HepG2 (cell line): Measurements from ENCODE around the gene SCG2. TPM values are rescaled to one million over a fixed set of nuclear protein-coding genes. Genes with fewer than 3 reads are reported as not detected.

Experiments
- ATAC-seq: fragments of 200-7000 bp; cut with Tn5 transposase; 3 replicates; pipeline ENCODE4 v1.9.1; 2020; ENCODE audit warnings: mild to moderate bottlenecking, moderate library complexity
- BruUV-seq: library from RNA; stranded (reverse); fragments of 400-500 nt; replicated peaks from 2 replicates; lab custom pipeline; 2021; lab: Mats Ljungman, UMichigan
- CTCF ChIA-PET: fragments of 300-600 bp; formaldehyde crosslinking; extraction: SDS; loops from one replicate; lab custom pipeline; 2021; ENCODE audit warnings: low total read pairs, inconsistent platforms, low intra/inter-chr PET ratio; lab: Yijun Ruan, JAX
- POLR2A ChIA-PET: fragments of 350-600 bp; sonication (Branson Sonifier 250); formaldehyde crosslinking; loops from one replicate; lab custom pipeline; 2020; ENCODE audit warnings: antibody characterized with exemption, inconsistent platforms; lab: Yijun Ruan, JAX
- DNase-seq: peaks from one replicate; pipeline ENCODE4 v3.0.0-alpha.2; 2015; ENCODE audit warnings: low spot score
- FAIRE-seq: peaks from 3 replicates; lab custom pipeline; 2011; peaks lifted over from hg19 to GRCh38; lab: Jason Lieb, UNC
- H2AFZ ChIP-seq: one replicate; pipeline ENCODE4 v1.6.1; 2011; ENCODE audit warnings: low read length, inconsistent platforms
- H3K27ac ChIP-seq: fragments of 300-600 bp; 3 replicates; pipeline ENCODE4 v1.8.0; 2011; ENCODE audit warnings: mixed run types, mild to moderate bottlenecking, mixed read lengths, low read length, inconsistent platforms; ENCODE audit not compliant: insufficient read depth; ENCODE audit errors: extremely low read length
- H3K27me3 ChIP-seq, 2 experiments: fragments of 200-600 bp in 1 of 2; 2 replicates in 1 of 2; 3 replicates in 1 of 2; pipeline versions ENCODE4 v1.6.0 to v1.8.0; 2011; ENCODE audit warnings: low read length in 2 of 2, mild to moderate bottlenecking in 2 of 2, moderate library complexity in 2 of 2, inconsistent platforms in 1 of 2; ENCODE audit not compliant: insufficient read depth in 2 of 2, control insufficient read depth in 1 of 2
- H3K36me3 ChIP-seq, 2 experiments: fragments of 200-600 bp in 1 of 2; replicated peaks in 1 of 2; 2 replicates in 1 of 2; 3 replicates in 1 of 2; pipeline versions ENCODE4 v1.5.1 to v1.8.0; 2011; ENCODE audit warnings: low read length in 2 of 2, inconsistent platforms in 1 of 2; ENCODE audit not compliant: insufficient read depth in 2 of 2, control insufficient read depth in 1 of 2
- H3K4me1 ChIP-seq: 2 replicates; pipeline ENCODE4 v1.5.1; 2012; ENCODE audit warnings: low read length, inconsistent platforms; ENCODE audit not compliant: insufficient read depth
- H3K4me2 ChIP-seq: 2 replicates; pipeline ENCODE4 v1.6.0; 2011; ENCODE audit warnings: low read depth, low read length, inconsistent platforms
- H3K4me3 ChIP-seq, 3 experiments: fragments of 200-600 bp in 1 of 3; sonication (generic), shearing (Covaris generic) in 1 of 3; replicated peaks in 1 of 3; 2 replicates each; pipeline ENCODE4 v1.5.1; 2011 to 2016; ENCODE audit warnings: low read length in 3 of 3, inconsistent platforms in 2 of 3, low read depth in 2 of 3, mild to moderate bottlenecking in 2 of 3, control low read depth in 1 of 3, mixed read lengths in 1 of 3; ENCODE audit not compliant: insufficient read depth in 1 of 3
- H3K79me2 ChIP-seq: one replicate; pipeline ENCODE4 v1.6.1; 2011; ENCODE audit warnings: low read length, inconsistent platforms; ENCODE audit not compliant: insufficient read depth
- H3K9ac ChIP-seq: 2 replicates; pipeline ENCODE4 v1.6.0; 2011; ENCODE audit warnings: mild to moderate bottlenecking, low read depth, low read length, inconsistent platforms; ENCODE audit not compliant: insufficient read depth
- H3K9me3 ChIP-seq: 2 replicates; pipeline ENCODE4 v1.5.1; 2012; ENCODE audit warnings: mild to moderate bottlenecking, low read length
- H4K20me1 ChIP-seq: 2 replicates; pipeline ENCODE4 v1.6.0; 2011; ENCODE audit warnings: inconsistent platforms, mild to moderate bottlenecking, low read length, moderate library complexity; ENCODE audit not compliant: insufficient read depth
- ATF3 ChIP-seq: sonication (generic); formaldehyde crosslinking; IDR thresholded peaks from 2 replicates; pipeline ENCODE4 v1.4.0; 2020; ENCODE audit warnings: missing genetic modification reagents
- ATF7 ChIP-seq, 2 experiments: fragments of 450-650 bp in 1 of 2; sonication (generic) in 1 of 2; formaldehyde crosslinking in 1 of 2; IDR thresholded peaks; 2 replicates each; pipeline versions ENCODE4 v1.4.0 to v1.6.1; 2016 to 2020; ENCODE audit warnings: antibody characterized with exemption in 1 of 2, mild to moderate bottlenecking in 1 of 2, missing genetic modification reagents in 1 of 2
- CBFB ChIP-seq: sonication (generic); formaldehyde crosslinking; IDR thresholded peaks from 2 replicates; pipeline ENCODE4 v1.4.0; 2020; ENCODE audit warnings: missing genetic modification reagents
- CREB1 ChIP-seq, 2 experiments: fragments of 450-650 bp in 1 of 2; IDR thresholded peaks; 2 replicates each; pipeline ENCODE4 v1.6.1; 2016 to 2017; ENCODE audit warnings: control low read depth in 1 of 2, mild to moderate bottlenecking in 1 of 2, missing compliant biosample characterization in 1 of 2, missing genetic modification characterization in 1 of 2
- ELF3 ChIP-seq: IDR thresholded peaks from 2 replicates; pipeline ENCODE4 v1.6.1; 2016; ENCODE audit warnings: missing genetic modification reagents, missing compliant biosample characterization
- FOSL2 ChIP-seq: sonication (generic); formaldehyde crosslinking; IDR thresholded peaks from 2 replicates; pipeline ENCODE4 v1.4.0; 2020; ENCODE audit warnings: missing genetic modification reagents
- FOXA3 ChIP-seq: IDR thresholded peaks from 2 replicates; pipeline ENCODE4 v1.6.1; 2016; ENCODE audit warnings: missing genetic modification reagents, missing compliant biosample characterization
- HIC2 ChIP-seq: sonication (generic); formaldehyde crosslinking; IDR thresholded peaks from 2 replicates; pipeline ENCODE4 v1.9.0; 2022; ENCODE audit warnings: low read depth, missing genetic modification reagents
- ISL2 ChIP-seq: sonication (generic); formaldehyde crosslinking; IDR thresholded peaks from 2 replicates; pipeline ENCODE4 v1.5.0; 2020; ENCODE audit warnings: missing genetic modification reagents
- JUND ChIP-seq: sonication (generic); formaldehyde crosslinking; IDR thresholded peaks from 2 replicates; pipeline ENCODE4 v1.8.0; 2022; ENCODE audit warnings: mild to moderate bottlenecking, missing genetic modification reagents
- MAFF ChIP-seq: IDR thresholded peaks from 2 replicates; pipeline ENCODE4 v1.6.1; 2011; ENCODE audit warnings: low read depth, low read length, improper control_type of control experiment
- MAFG ChIP-seq: sonication (generic); formaldehyde crosslinking; IDR thresholded peaks from 2 replicates; pipeline ENCODE4 v1.5.1; 2020; ENCODE audit warnings: mild to moderate bottlenecking, missing genetic modification reagents
- MIER2 ChIP-seq: IDR thresholded peaks from 2 replicates; pipeline ENCODE4 v1.6.1; 2016; ENCODE audit warnings: missing biosample characterization, missing genetic modification reagents
- NCOA1 ChIP-seq: sonication (generic); formaldehyde crosslinking; IDR thresholded peaks from 2 replicates; pipeline ENCODE4 v1.9.0; 2021; ENCODE audit warnings: missing genetic modification reagents
- NFE2L2 ChIP-seq: fragments of 150-350 bp; IDR thresholded peaks from 2 replicates; pipeline ENCODE4 v1.6.1; 2014; ENCODE audit warnings: low read length
- PPARG ChIP-seq: conservative IDR thresholded peaks from 2 replicates; pipeline ENCODE4 v1.6.1; 2016; ENCODE audit warnings: missing biosample characterization, missing genetic modification reagents
- SAP130 ChIP-seq: IDR thresholded peaks from 2 replicates; pipeline ENCODE4 v1.6.1; 2016; ENCODE audit warnings: low read depth
- SOX5 ChIP-seq: IDR thresholded peaks from 2 replicates; pipeline ENCODE4 v1.6.1; 2016; ENCODE audit warnings: borderline replicate concordance
- ZFAT ChIP-seq: sonication (generic); formaldehyde crosslinking; conservative IDR thresholded peaks from 2 replicates; pipeline ENCODE4 v1.8.1; 2023; ENCODE audit warnings: missing genetic modification reagents, inconsistent platforms
- ZNF230 ChIP-seq: sonication (generic); formaldehyde crosslinking; IDR thresholded peaks from 2 replicates; pipeline ENCODE4 v1.4.0; 2020; ENCODE audit warnings: mild to moderate bottlenecking, missing genetic modification reagents
- ZNF414 ChIP-seq: sonication (generic); formaldehyde crosslinking; IDR thresholded peaks from 2 replicates; pipeline ENCODE4 v1.5.0; 2020; ENCODE audit warnings: missing genetic modification reagents
- ZNF563 ChIP-seq: sonication (generic); formaldehyde crosslinking; IDR thresholded peaks from 2 replicates; pipeline ENCODE4 v1.8.0; 2022; ENCODE audit warnings: mild to moderate bottlenecking, moderate library complexity, missing genetic modification reagents
- ZNF572 ChIP-seq: sonication (generic); formaldehyde crosslinking; IDR thresholded peaks from 2 replicates; pipeline ENCODE4 v1.5.1; 2020; ENCODE audit warnings: mild to moderate bottlenecking, missing genetic modification reagents
- ZNF891 ChIP-seq: sonication (generic); formaldehyde crosslinking; IDR thresholded peaks from 2 replicates; pipeline ENCODE4 v1.5.0; 2020; ENCODE audit warnings: mild to moderate bottlenecking, missing genetic modification reagents
- in situ Hi-C: cut with HindIII; loops from 2 replicates; pipeline ENCODE4 v1.10.0; 2017; ENCODE audit warnings: low pct_unique_long_range_greater_than_20kb; ENCODE audit not compliant: extremely low pct_ligation_motif_present
- intact Hi-C: fragments of 100-400 bp; cut with micrococcal nuclease; formaldehyde crosslinking; loops from one replicate; pipeline ENCODE4 v1.10.0; 2022; ENCODE audit not compliant: unreplicated experiment
- polyA plus RNA-seq, 8 experiments: library from polyadenylated mRNA; depleted of rRNA in 3 of 8; stranded (reverse) in 7 of 8; unstranded in 1 of 8; fragments of >200 nt; fragmentation: Illumina TruSeq in 4 of 8; extraction: Trizol in 4 of 8; gene quantifications; 2 replicates each; pipeline versions ENCODE4 v1.2.1 to v1.2.3, GENCODE V29; 2011 to 2016; ENCODE audit warnings: low read depth in 4 of 8, missing spikeins in 1 of 8, mixed read lengths in 1 of 8; ENCODE audit not compliant: insufficient read depth in 1 of 8
- total RNA-seq, 5 experiments: library from RNA; depleted of rRNA; stranded (reverse); fragments of >200 nt; fragmentation: Illumina TruSeq; extraction: Trizol; gene quantifications; 2 replicates each; pipeline ENCODE4 v1.2.3, GENCODE V29; 2016; ENCODE audit warnings: low read depth in 1 of 5

Gene SCG2
- total and polyA plus RNA-seq, 2 of the 13 experiments (the other 11 are each of a cell fraction or from before 2014, with no cell fraction given): not detected

GRCh38 chr2:223563462-223563861, 38.7 kb downstream of the SCG2 start:
- Histone ChIP-seq H3K9me3 (no peaks in the 10 kb centered on the region), H4K20me1 (no peaks in the 10 kb centered on the region), H3K9ac (no peak overlapping the region), H3K27me3 (no peaks in the 10 kb centered on the region; a peak in 1 of 5 replicates), H3K36me3 (no peaks in the 10 kb centered on the region), H3K4me3 (no peak overlapping the region), H3K27ac (no peak overlapping the region), H3K79me2 (no peaks in the 10 kb centered on the region), H3K4me1 (no peaks in the 10 kb centered on the region), H2AFZ (no peak overlapping the region), H3K4me2 (no peak overlapping the region)
- ChIA-PET POLR2A (no interaction called here), CTCF (no interaction called here)
- no TSS peak for BruUV-seq
- FAIRE-seq: no peak
- DNase-seq: peak; percentile 69
- intact Hi-C loops (no loop called here), in situ Hi-C loops (no loop called here)
- peak; percentile 90 for ATAC-seq
- no peak for TF ChIP-seq NCOA1 (CRISPR knock-in tag)
- no peak for TF ChIP-seq ZNF414 (CRISPR knock-in tag)
- peak; percentile 96 for TF ChIP-seq FOSL2 (CRISPR knock-in tag)
- TF ChIP-seq ZNF572 (CRISPR knock-in tag): no peak
- 0 out of 2 replicates have a peak, but pooled peaks have one; percentile 23 for TF ChIP-seq FOXA3
- peak; percentile 66 for TF ChIP-seq MAFF
- TF ChIP-seq HIC2: no peak
- TF ChIP-seq MIER2 (CRISPR knock-in tag): 0 out of 2 replicates have a peak, but pooled peaks have one; percentile 47
- no peak for TF ChIP-seq ZNF891 (CRISPR knock-in tag)
- TF ChIP-seq ZNF230 (CRISPR knock-in tag): no peak
- TF ChIP-seq ZFAT (CRISPR knock-in tag): no peak
- peak; percentile 24; the same call in 1 of the 2 replicates for TF ChIP-seq SOX5
- TF ChIP-seq CREB1 (IDR thresholded peaks at IDR 0.05): peak; percentile 53
- TF ChIP-seq CREB1 (CRISPR knock-in tag; IDR thresholded peaks at IDR 0.05): no peak
- peak; percentile 77; the same call in 1 of the 2 replicates for TF ChIP-seq ATF3 (CRISPR knock-in tag)
- TF ChIP-seq ZNF563 (CRISPR knock-in tag): no peak
- TF ChIP-seq ISL2 (CRISPR knock-in tag): no peak
- 0 out of 2 replicates have a peak, but pooled peaks have one; percentile 38 for TF ChIP-seq MAFG
- TF ChIP-seq SAP130 (CRISPR knock-in tag): peak; percentile 46
- peak; percentile 88 for TF ChIP-seq PPARG
- TF ChIP-seq JUND (CRISPR knock-in tag): peak; percentile 70; the same call in 1 of the 2 replicates
- TF ChIP-seq ATF7 (IDR thresholded peaks at IDR 0.05): peak; percentile 17; the same call in 1 of the 2 replicates
- no peak for TF ChIP-seq ATF7 (CRISPR knock-in tag; IDR thresholded peaks at IDR 0.05)
- TF ChIP-seq CBFB (CRISPR knock-in tag): no peak
- TF ChIP-seq ELF3 (CRISPR knock-in tag): 0 out of 2 replicates have a peak, but pooled peaks have one; percentile 39
- peak; percentile 79; the same call in 1 of the 2 replicates for TF ChIP-seq NFE2L2
